Activated CD4-positive, alpha-beta T cell treated with anti-CD3 and anti-CD28 coated beads, Interleukin-2, amount 10 ng/mL, durations not matched to agents 24 days and 14 days (primary cell): ENCODE measurements around the gene ZIM2. TPM values are rescaled to one million over a fixed set of nuclear protein-coding genes. Genes with fewer than 3 reads are reported as not detected.
"Not testable (repeated sequence)": the region's sequence is repeated elsewhere in the genome, so short reads cannot be mapped to it uniquely, and the experiment has no call there.

Source experiments
- DNase-seq: peaks from one replicate; pipeline ENCODE4 v3.0.0; 2022
- H3K27ac Mint-ChIP-seq: one replicate; pipeline ENCODE4 v1.8.0; 2022; ENCODE audit warnings: mild to moderate bottlenecking, mixed read lengths
- H3K27me3 Mint-ChIP-seq: one replicate; pipeline ENCODE4 v1.8.0; 2022; ENCODE audit warnings: mixed read lengths
- H3K36me3 Mint-ChIP-seq: one replicate; pipeline ENCODE4 v1.8.0; 2022; ENCODE audit warnings: low read depth, mild to moderate bottlenecking, mixed read lengths
- H3K4me1 Mint-ChIP-seq: one replicate; pipeline ENCODE4 v1.8.0; 2021; ENCODE audit warnings: mixed read lengths
- H3K4me3 Mint-ChIP-seq: one replicate; pipeline ENCODE4 v1.8.0; 2022; ENCODE audit warnings: mild to moderate bottlenecking, moderate library complexity, mixed read lengths
- H3K9me3 Mint-ChIP-seq: one replicate; pipeline ENCODE4 v1.8.0; 2021; ENCODE audit warnings: mixed read lengths
- intact Hi-C: fragments of 100-400 bp; cut with micrococcal nuclease; formaldehyde crosslinking; loops from one replicate; pipeline ENCODE4 v1.15.1; 2023
- total RNA-seq: library from RNA; stranded (reverse); gene quantifications from 2 replicates; pipeline ENCODE4 v1.2.3, GENCODE V29; 2022

The ZIM2 gene
- total RNA-seq, 1 donor from 2014 or later, result not detected

DNA sequence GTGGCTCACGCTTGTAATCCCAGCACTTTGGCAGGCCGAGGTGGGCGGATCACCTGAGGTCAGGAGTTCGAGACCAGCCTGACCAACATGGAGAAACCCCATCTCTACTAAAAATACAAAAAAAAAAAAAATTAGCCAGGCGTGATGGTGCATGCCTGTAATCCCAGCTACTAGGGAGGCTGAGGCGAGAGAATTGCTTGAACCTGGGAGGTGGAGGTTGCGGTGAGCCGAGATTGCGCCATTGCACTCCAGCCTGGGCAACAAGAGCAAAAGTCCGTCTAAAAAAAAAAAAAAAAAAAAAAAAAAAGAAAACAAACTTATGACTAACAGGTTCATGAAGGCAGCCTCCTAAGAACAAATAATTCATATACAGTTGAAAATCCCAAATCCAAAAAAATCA, 19.9 kb upstream of the ZIM2 start:
- H3K4me3 Mint-ChIP-seq, H3K4me1 Mint-ChIP-seq, intact Hi-C loops, H3K36me3 Mint-ChIP-seq, H3K27me3 Mint-ChIP-seq, DNase-seq, H3K27ac Mint-ChIP-seq: not testable (repeated sequence)
- peaks cover 34% of the 10 kb centered on the region for H3K9me3 Mint-ChIP-seq

DNA sequence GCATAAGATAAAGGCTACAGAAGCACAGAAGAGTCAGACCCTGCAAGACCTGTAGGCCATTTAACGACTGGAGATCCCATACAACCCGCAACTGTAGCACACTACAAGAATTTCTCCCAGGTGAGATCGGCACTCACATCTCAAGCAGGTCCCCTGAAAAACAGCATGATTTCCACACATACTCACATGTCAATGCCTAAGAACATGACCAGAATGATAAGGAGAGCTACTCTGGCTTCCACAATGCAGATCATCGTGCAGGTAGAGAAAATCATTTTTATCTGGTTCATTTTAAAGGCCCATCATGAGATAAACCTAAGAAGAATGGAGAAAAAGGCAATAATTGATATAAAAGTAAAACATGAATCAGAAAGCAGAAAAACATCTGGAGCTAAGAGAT, 17.5 kb upstream of the ZIM2 start:
- H3K27ac Mint-ChIP-seq, result no peak overlapping the region
- no peaks in the 10 kb centered on the region for H3K27me3 Mint-ChIP-seq
- no peaks in the 10 kb centered on the region for H3K36me3 Mint-ChIP-seq
- H3K4me3 Mint-ChIP-seq, result no peak overlapping the region
- no peaks in the 10 kb centered on the region for H3K4me1 Mint-ChIP-seq
- H3K9me3 Mint-ChIP-seq, result peaks cover 31% of the 10 kb centered on the region
- no peak for DNase-seq
- intact Hi-C loops, result no loop called here

DNA sequence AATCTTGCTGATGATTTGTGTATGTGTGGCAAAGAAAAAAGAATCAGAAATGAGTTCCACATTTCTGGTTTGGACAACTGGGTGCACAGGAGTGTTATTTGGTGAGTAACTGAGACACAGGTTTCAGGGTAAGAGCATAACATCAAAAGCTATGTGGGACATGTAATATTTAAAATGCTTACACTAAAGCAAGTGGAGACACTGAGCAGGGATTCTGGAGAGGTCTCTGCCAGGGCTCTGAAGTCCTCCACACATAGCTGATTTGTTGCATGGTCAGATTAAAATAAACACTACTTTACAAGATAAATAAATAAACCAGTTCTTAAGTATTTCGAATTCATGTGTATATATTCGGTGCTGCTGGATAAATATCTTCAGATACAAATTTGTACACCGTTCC, 16.3 kb upstream of the ZIM2 start:
- intact Hi-C loops, result no loop called here
- Mint-ChIP-seq H3K9me3 (peaks cover 35% of the 10 kb centered on the region), H3K4me3 (no peak overlapping the region), H3K36me3 (no peaks in the 10 kb centered on the region), H3K4me1 (no peaks in the 10 kb centered on the region), H3K27ac (no peak overlapping the region), H3K27me3 (no peaks in the 10 kb centered on the region)
- DNase-seq, result no peak

DNA sequence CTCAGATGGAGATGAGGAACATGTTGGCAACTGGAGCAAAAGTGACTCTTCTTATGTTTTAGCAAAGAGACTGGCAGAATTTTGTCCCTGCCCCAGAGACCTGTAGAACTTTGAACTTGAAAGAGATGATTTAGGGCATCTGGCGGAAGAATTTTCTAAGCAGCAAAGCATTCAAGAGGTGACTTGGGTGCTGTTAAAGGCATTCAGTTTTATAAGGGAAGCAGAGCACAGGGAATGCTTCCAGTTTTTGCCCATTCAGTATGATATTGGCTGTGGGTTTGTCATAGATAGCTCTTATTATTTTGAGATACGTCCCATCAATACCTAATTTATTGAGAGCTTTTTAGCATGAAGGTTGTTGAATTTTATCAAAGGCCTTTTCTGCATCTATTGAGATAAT, 11.8 kb upstream of the ZIM2 start:
- DNase-seq, H3K4me3 Mint-ChIP-seq, H3K27ac Mint-ChIP-seq, H3K27me3 Mint-ChIP-seq, H3K4me1 Mint-ChIP-seq, H3K36me3 Mint-ChIP-seq, intact Hi-C loops: not testable (repeated sequence)
- peaks cover 32% of the 10 kb centered on the region for H3K9me3 Mint-ChIP-seq

DNA sequence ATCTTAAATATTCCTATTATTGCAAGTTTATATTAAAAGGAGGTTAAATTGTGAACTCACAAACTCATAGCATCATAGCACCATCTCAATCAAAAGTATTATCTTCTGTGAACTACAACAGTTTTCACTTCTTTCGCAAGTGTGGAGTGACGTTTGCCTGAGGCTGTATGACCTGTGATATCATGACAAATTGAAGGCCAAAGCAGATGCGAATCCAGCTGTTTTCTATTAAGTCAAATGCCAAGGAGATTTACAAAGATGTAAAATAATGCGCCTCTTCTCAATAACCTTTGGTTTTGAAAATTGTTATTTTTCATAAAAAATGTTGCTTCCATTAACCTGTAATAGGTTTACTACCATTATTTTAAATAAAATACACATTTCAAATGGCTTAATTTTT, 7.6 kb upstream of the ZIM2 start:
- Mint-ChIP-seq H3K4me1 (no peaks in the 10 kb centered on the region), H3K36me3 (no peaks in the 10 kb centered on the region), H3K27ac (no peak overlapping the region), H3K9me3 (peaks cover 28% of the 10 kb centered on the region), H3K27me3 (no peaks in the 10 kb centered on the region), H3K4me3 (no peak overlapping the region)
- DNase-seq, result no peak
- intact Hi-C loops, result no loop called here

DNA sequence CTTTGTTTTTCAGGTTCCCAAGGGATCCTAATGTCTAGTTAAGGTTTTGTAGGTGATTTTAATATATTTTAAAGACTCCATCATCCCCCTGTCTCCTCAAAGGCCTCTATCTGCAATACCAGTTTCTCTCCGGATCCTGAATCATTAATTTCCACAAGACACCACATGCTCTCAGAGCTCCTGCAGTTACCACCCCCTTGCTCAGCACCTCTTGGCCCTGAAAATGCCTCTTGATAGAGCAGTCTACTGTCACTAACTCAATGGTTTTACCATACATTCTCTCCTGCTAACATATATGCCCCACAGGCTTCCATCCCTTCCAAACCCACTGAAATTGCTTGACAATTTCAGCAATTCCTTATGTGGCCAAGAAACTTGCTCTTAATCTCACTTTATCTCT, 1.9 kb upstream of the ZIM2 start:
- no peaks in the 10 kb centered on the region for H3K27me3 Mint-ChIP-seq
- intact Hi-C loops, result no loop called here
- H3K4me1 Mint-ChIP-seq, result no peaks in the 10 kb centered on the region
- no peak overlapping the region for H3K27ac Mint-ChIP-seq
- no peak for DNase-seq
- H3K9me3 Mint-ChIP-seq, result peaks cover 15% of the 10 kb centered on the region
- H3K4me3 Mint-ChIP-seq, result no peak overlapping the region
- H3K36me3 Mint-ChIP-seq, result peaks cover 5% of the 10 kb centered on the region

DNA sequence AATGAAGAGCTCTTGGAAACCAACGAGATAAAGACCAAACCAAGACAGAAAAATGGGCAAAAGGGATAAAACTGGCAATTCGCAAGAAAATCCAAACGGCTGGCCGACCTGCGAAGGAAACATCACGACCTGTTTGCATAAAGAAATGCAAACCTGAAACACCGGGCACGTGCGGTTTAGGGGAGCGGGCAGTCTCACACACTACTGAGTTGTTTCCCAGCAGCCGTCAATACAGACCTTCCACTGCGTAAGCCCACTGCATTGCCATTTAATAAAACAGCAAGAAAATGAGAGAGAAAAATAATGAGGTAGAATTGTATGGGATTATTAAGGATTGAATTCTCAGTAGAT, 642 bp upstream of the ZIM2 start:
- Mint-ChIP-seq H3K9me3 (peaks cover 19% of the 10 kb centered on the region), H3K27me3 (no peaks in the 10 kb centered on the region), H3K36me3 (peaks cover 5% of the 10 kb centered on the region), H3K4me1 (no peaks in the 10 kb centered on the region), H3K4me3 (no peak overlapping the region), H3K27ac (peak overlapping the region; percentile 11)
- intact Hi-C loops, result no loop called here
- DNase-seq, result no peak

DNA sequence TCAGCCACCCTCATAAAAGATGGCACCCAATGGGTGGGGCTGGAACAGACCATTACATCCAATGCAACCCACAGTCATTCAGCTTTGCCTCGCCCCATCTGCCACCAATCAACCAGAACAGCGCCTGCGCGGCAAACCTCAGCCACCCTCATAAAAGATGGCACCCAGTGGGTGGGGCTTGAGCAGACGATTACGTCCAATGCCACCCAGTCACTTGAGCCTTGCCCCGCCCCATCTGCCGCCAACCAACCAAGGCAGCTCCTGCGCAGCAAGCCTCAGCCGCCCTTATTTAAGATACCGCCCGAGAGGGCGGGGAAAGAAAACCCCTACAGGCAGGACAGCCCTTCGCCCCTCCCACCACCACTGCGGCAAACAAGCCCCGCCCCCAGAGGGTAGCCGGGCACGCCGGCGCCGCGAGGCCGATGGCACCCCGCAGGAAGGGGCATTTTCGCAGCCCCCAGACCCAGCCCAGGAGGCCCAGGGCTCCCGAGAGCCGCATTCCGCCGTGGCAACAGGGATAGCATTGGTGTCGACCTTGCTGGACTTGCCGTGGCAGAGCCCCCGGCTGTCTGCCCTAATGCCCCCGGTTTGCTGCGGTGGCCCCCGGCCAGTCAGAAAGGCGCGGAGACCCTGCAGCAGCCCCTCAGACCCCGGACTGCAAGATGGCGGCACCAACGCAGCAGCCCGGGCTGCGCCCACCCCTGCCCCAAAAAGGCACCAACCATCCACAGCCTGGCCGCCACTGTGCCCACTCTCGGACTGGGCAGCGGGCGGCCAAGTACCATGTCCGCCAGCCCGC, 675 bp downstream of the ZIM2 start:
- Mint-ChIP-seq H3K36me3 (peaks cover 5% of the 10 kb centered on the region), H3K9me3 (peaks cover 24% of the 10 kb centered on the region), H3K4me1 (no peaks in the 10 kb centered on the region), H3K27me3 (no peaks in the 10 kb centered on the region), H3K4me3 (no peak overlapping the region), H3K27ac (no peak overlapping the region)
- DNase-seq, result no peak
- intact Hi-C loops, result no loop called here

DNA sequence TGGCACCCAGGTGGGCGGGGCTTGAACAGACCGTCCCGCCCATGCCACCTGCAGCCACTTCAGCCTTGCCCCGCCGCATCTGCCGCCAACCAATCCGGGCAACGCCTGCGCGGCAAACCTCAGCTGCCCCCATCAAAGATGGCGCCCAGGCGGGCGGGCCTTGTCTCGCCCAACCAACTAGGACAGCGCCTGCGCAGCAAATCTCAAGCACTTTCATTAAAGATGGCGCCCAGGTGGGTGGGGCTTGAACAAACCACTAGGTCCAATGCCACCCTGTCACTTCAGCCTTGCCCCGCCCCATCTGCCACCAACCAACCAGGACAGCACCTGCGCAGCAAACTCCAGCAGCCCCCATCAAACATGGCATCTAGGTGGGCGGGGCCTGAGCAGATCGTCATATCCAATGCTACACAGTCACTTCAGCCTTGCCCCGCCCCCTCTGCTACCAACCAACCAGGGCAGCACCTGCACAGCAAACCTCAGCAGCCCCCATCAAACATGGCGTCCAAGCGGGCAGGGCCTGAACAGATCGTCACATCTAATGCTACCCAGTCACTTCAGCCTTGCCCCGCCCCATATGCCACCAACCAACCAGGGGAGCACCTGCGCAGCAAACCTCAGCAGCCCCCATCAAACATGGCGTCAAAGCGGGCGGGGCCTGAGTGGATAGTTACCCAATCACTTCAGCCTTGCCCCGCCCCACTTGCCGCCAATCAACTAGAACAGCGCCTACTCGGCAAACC, 1.4 kb downstream of the ZIM2 start:
- H3K36me3 Mint-ChIP-seq, result peaks cover 5% of the 10 kb centered on the region
- no peak for DNase-seq
- no peaks in the 10 kb centered on the region for H3K4me1 Mint-ChIP-seq
- H3K9me3 Mint-ChIP-seq, result peaks cover 29% of the 10 kb centered on the region
- intact Hi-C loops, result no loop called here
- H3K27me3 Mint-ChIP-seq, result no peaks in the 10 kb centered on the region
- no peak overlapping the region for H3K27ac Mint-ChIP-seq
- H3K4me3 Mint-ChIP-seq, result no peak overlapping the region

DNA sequence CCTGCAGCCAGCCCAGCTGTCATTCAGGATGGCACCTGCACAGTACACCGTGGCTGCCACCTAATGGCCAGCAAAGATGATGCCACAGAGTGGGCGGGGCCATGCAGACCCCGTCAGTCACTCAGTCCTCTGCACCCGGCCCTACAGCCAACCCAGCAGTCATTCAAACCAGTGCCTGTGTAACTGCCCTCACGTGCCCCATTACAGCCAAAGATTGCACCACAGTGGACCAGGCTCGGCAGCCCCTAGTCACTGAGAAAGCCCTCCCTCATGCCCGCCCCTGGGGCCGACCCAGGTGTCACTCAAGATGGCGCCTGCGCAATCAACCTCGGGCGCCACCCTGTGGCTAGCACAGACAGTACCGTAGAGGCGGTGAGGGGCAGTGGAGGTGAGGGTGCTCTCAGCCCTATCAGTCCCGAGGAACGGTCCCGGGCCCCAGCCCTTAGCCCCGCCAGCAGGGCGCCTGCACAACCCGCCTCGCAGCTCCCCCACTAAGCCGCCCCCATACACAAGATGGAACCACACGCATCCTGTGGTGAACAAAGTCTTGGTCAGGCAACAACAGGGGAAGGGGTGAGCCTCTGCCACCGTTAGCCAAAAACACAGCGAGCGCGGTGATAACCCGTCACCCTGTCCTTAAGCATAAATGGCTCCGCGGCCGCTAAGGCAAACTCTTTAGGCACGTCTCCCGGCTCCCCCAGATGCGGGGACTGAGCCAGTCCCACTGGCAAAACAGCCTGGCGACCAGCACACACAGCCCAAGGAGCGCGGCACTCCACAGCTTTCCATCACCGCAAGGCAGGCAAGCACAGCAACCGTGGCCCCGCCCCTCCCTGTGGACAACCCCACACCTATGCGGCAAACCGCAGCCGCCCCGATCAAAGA, 2.3 kb downstream of the ZIM2 start:
- H3K9me3 Mint-ChIP-seq, result peaks cover 32% of the 10 kb centered on the region
- H3K4me3 Mint-ChIP-seq, result no peak overlapping the region
- intact Hi-C loops, result no loop called here
- DNase-seq, result no peak
- H3K27ac Mint-ChIP-seq, result no peak overlapping the region
- H3K36me3 Mint-ChIP-seq, result peaks cover 5% of the 10 kb centered on the region
- H3K4me1 Mint-ChIP-seq, result no peaks in the 10 kb centered on the region
- H3K27me3 Mint-ChIP-seq, result no peaks in the 10 kb centered on the region

DNA sequence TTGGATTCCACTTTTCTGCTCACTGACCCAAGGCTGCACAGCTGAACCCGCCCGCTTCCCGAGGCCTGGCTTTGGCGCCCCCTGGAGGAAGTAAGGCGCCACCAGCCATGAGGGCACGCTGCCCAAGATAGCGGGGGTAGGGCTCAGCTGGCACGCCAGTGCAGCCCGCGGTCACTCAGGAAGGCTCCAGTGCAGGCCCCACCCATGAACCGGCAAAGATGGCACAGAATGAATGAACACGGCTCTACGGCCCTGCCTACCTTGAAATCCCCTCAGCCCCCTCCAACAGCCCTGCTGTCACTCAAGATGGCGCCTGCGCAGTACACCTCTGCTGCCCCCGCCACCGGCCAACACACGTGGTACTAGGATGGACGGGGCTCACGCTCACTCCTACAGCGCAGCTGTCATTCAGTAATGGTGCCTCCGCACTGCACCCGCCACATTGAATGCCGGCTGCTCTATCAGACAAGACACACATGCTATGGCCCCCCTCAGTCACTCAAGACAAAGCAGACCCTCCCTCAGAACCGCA, 3.0 kb downstream of the ZIM2 start:
- no peak for DNase-seq
- Mint-ChIP-seq H3K36me3 (peaks cover 5% of the 10 kb centered on the region), H3K9me3 (peaks cover 34% of the 10 kb centered on the region), H3K27ac (no peak overlapping the region), H3K27me3 (no peaks in the 10 kb centered on the region), H3K4me3 (no peak overlapping the region), H3K4me1 (no peaks in the 10 kb centered on the region)
- intact Hi-C loops, result no loop called here

DNA sequence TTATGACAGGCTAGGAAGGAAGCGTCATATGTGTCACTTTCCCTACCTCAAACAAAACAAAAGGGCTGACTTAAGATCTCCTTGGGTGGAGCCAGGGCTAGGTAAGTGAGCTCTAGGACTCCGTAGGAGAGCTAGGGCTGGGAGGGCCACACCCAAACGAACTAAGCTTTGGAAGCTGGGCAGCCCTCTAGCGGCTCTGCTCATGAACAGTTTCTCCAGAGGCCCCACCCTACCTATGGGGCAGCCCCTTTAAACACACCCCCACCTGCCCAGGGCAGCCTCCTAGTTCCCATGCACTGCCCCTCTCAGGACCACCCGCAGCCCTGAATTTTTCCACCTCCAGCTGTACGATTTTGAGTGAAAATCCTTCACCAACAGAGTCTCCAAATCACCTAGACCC, 3.5 kb downstream of the ZIM2 start:
- intact Hi-C loops, result no loop called here
- DNase-seq, result no peak
- no peak overlapping the region for H3K27ac Mint-ChIP-seq
- peaks cover 5% of the 10 kb centered on the region for H3K36me3 Mint-ChIP-seq
- H3K4me1 Mint-ChIP-seq, result no peaks in the 10 kb centered on the region
- H3K27me3 Mint-ChIP-seq, result no peaks in the 10 kb centered on the region
- peaks cover 38% of the 10 kb centered on the region for H3K9me3 Mint-ChIP-seq
- no peak overlapping the region for H3K4me3 Mint-ChIP-seq

DNA sequence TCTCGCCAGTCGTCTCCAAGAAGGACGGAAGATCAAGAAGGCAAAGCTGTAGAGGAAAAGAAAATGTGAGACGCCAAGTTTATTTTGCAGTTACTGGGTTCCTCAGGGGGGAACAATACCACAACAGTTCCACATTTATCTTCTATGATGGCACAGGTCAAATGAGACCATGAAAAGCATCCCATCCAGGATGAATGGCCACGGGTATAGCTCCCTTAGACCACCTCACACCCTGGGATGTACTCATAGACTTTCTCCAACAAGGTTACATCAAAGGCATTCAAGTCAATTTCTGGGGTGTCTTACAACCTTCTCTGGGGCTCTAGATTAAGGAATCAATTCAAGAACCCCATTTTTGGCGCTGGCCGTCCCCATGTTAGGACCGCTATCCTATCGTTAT, 4.5 kb downstream of the ZIM2 start:
- no peak for DNase-seq
- Mint-ChIP-seq H3K9me3 (peaks cover 36% of the 10 kb centered on the region), H3K27ac (no peak overlapping the region), H3K4me1 (no peaks in the 10 kb centered on the region), H3K4me3 (no peak overlapping the region), H3K36me3 (peaks cover 5% of the 10 kb centered on the region), H3K27me3 (no peaks in the 10 kb centered on the region)
- intact Hi-C loops, result no loop called here

DNA sequence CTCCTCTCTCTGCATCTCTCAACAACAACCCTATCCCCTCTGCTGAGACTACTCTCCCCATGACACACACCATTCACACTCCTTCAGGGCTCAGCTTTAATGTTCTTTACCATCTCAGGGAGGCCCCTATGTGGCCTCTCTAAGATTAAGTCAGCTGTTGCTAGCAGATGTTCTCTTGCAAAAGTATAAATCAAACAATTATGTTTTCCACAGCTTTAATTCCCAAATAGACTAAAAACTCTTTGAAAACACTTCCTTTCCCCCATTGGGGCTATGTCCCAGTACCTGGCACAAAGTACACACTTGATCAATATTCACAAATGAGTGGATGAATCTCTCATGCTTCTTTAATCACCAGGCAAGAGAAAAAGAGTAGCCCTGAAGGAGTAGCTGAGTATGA, 5.1 kb downstream of the ZIM2 start:
- H3K4me3 Mint-ChIP-seq, result no peak overlapping the region
- DNase-seq, result no peak
- peaks cover 33% of the 10 kb centered on the region for H3K9me3 Mint-ChIP-seq
- intact Hi-C loops, result no loop called here
- H3K27ac Mint-ChIP-seq, result no peak overlapping the region
- peaks cover 3% of the 10 kb centered on the region for H3K36me3 Mint-ChIP-seq
- H3K4me1 Mint-ChIP-seq, result no peaks in the 10 kb centered on the region
- no peaks in the 10 kb centered on the region for H3K27me3 Mint-ChIP-seq
